GM12875 (cell line): ENCODE data around the gene ERBB2.

Experiments
- H3K4me3 ChIP-seq: one replicate; pipeline ENCODE4 v1.5.1; 2011; ENCODE audit warnings: low read depth, low read length, control low read depth
- TF ChIP-seq, protein P1 (sequence below): IDR thresholded peaks from 2 replicates; pipeline ENCODE4 v1.5.1; 2011; ENCODE audit warnings: low read depth, mild to moderate bottlenecking, control low read depth, inconsistent platforms, low read length, moderate library complexity, borderline replicate concordance; ENCODE audit not compliant: insufficient read depth

ERBB2 gene

DNA sequence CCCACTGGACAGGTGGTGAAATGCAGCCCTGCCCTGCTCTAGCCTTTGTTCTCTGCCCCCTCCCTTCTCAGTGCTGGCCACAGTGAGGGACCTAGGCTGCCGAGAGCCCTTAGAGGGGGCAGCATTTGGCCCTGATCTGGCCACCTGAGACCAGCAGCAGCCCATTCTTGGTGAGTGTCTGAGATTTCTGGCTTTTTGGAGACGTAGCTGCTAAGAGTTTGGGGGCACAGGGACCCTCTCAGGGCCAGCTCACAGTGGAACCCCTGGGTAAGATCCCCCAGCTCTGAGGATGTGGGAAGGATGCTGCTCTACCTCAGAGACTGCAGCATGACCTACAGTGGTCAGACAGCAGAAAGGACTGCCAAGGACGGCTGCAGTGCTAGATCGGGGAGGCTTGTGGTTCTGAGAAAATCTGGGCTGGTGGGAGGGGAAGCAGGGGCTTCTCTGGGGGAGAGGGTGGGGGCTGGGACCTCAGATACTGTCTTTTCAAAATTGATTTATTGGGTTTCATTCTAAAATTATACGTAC, 51.2 kb downstream of the ERBB2 start:
- no peak overlapping the region for H3K4me3 ChIP-seq
- TF ChIP-seq, protein P1, sequence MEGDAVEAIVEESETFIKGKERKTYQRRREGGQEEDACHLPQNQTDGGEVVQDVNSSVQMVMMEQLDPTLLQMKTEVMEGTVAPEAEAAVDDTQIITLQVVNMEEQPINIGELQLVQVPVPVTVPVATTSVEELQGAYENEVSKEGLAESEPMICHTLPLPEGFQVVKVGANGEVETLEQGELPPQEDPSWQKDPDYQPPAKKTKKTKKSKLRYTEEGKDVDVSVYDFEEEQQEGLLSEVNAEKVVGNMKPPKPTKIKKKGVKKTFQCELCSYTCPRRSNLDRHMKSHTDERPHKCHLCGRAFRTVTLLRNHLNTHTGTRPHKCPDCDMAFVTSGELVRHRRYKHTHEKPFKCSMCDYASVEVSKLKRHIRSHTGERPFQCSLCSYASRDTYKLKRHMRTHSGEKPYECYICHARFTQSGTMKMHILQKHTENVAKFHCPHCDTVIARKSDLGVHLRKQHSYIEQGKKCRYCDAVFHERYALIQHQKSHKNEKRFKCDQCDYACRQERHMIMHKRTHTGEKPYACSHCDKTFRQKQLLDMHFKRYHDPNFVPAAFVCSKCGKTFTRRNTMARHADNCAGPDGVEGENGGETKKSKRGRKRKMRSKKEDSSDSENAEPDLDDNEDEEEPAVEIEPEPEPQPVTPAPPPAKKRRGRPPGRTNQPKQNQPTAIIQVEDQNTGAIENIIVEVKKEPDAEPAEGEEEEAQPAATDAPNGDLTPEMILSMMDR, result no peak

- TF ChIP-seq, protein P1, result no peak
- H3K4me3 ChIP-seq, result no peak overlapping the region
These were observed 51.8 kb downstream of the ERBB2 start for GRCh38 chr17:39751637-39752036.

DNA sequence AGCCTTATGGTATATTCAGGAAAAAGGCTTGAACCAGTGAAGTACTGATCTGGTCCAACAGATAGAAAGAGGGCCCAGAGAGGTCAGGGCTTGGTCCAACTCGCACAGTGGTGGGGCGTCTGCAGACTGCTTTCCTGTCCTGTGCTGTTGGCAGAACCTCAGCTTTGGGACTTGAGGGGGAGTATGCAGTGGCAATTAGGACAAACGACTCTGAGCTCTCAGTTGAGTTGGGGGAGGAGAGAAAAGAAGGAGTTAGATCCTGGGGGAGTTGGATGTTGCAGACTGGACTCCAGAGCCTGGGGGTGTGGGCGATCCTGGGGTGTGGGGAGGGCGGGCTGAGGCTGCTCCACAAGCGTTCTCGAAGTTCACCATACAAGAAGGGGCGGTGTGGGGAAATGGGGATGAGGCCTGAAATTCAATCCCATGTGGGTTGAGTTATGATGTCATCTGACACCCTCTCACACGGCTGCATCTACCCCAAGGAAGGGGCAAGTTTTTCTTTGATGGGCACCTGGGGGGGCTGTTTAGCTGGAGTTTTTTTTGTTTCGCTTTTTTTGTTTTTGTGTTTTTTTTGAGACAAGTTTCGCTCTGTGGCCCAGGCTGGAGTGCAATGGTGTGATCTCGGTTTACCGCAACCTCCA, 52.5 kb downstream of the ERBB2 start:
- no peak overlapping the region for H3K4me3 ChIP-seq
- TF ChIP-seq, protein P1, result no peak

DNA sequence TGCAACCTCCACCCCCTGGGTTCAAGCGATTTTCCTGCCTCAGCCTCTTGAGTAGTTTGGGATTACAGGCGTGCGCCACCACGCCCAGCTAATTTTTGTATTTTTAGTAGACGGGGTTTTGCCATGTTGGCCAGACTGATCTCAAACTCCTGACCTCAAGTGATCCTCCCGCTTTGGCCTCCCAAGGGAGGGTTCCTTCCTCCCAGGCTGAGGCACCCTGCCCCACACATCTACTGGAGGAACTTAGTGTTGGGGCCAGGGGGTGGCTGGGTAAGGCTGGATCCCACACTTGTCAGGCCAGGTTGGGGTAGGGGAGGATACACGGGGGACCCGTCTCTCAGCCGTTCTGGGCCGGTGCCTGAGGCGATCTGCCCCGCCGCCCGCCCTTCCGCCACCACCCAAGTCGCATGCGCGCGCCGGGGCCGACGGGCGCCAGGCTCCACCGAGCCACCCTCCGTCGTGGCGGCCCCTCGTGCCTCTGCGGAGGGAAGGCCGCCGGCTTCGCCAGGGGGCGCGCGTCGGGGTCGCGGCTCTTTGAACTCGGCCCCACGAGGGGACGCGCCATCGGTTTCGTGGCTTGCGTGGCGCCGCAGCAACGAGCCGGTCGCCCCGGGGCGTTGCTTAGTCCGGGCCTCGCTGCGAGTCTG, 53.8 kb downstream of the ERBB2 start:
- TF ChIP-seq, protein P1, result no peak
- H3K4me3 ChIP-seq, result peak overlapping the region; percentile 50

- peak overlapping the region; percentile 50 for H3K4me3 ChIP-seq
- TF ChIP-seq, protein P1, result peak; percentile 98
These were observed 54.5 kb downstream of the ERBB2 start for GRCh38 chr17:39754161-39754957.

DNA sequence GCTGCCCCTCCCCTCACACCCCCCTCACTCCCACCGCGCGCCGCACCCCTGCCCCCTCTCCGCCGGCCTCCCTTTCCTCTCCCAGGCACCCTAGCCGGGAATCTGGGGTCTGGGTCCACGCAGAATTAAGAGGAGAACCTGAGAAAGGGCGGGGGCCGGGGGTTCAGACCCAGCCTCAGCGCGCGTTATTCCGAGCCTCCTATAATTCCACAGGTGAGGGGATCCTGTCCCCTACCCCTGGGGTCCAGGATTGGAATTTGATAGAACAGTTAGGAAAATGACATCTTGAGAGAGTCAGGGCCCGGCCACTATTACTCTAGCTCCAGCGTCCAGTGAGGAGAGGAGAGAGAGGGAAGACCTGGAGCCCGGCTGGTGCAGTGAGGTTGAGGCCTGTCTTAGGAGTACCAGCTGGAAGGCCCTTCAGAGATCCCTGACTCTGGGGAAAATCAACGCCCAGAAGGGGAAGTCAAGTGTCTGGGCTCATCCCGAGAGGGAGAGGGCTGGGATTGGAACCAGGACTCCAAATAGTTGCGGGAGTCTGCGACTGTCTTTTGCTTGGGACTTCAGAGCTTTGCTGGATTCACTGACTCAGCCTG, 55.2 kb downstream of the ERBB2 start:
- H3K4me3 ChIP-seq, result peak overlapping the region; percentile 0
- TF ChIP-seq, protein P1, result no peak
